D721Med (cell line): ENCODE results near the gene STN1.

ENCODE experiments used
- DNase-seq: peaks from one replicate; pipeline ENCODE4 v3.0.0; 2011; ENCODE audit warnings: low spot score; ENCODE audit not compliant: insufficient read length
- FAIRE-seq: peaks from 2 replicates; lab custom pipeline; 2011; peaks lifted over from hg19 to GRCh38; lab: Jason Lieb, UNC
- CTCF ChIP-seq: IDR thresholded peaks from 2 replicates; pipeline ENCODE4 v1.5.1; 2012; ENCODE audit warnings: mild to moderate bottlenecking, control low read depth; ENCODE audit not compliant: insufficient read depth; ENCODE audit errors: missing control alignments

Gene STN1

GRCh38 chr10:103834436-103835095 is 83.4 kb downstream of the STN1 start:
- no peak for DNase-seq
- no peak for FAIRE-seq
- no peak for TF ChIP-seq CTCF

- DNase-seq (no peak), FAIRE-seq (no peak)
- no peak for TF ChIP-seq CTCF
Measured at GRCh38 chr10:103833731-103834365, 84.1 kb downstream of the STN1 start.

GRCh38 chr10:103832806-103833205 is 85.2 kb downstream of the STN1 start:
- DNase-seq (no peak), FAIRE-seq (no peak)
- TF ChIP-seq CTCF, result no peak
